Cardiac muscle cell (in vitro differentiated cells and primary cell): ENCODE results near the gene NCLN. TPM values are rescaled to one million over a fixed set of nuclear protein-coding genes. Genes with fewer than 3 reads are reported as not detected.

Experiments used
- DNase-seq, 2 donors: peaks; one replicate each; pipeline versions ENCODE4 v3.0.0 to v3.0.0-alpha.2; 2010 to 2017; ENCODE audit warnings: low read depth in 1 of 2, low spot score in 1 of 2
- H3K27ac ChIP-seq: fragments of 200-600 bp; sonication (generic); 2 replicates; pipeline ENCODE4 v1.5.1; 2016
- H3K27me3 ChIP-seq: fragments of 200-600 bp; sonication (generic); 2 replicates; pipeline ENCODE4 v1.6.0; 2016; ENCODE audit warnings: control low read depth
- H3K36me3 ChIP-seq: fragments of 200-600 bp; sonication (generic); 2 replicates; pipeline ENCODE4 v1.5.1; 2016; ENCODE audit warnings: control low read depth
- H3K4me1 ChIP-seq: fragments of 200-600 bp; sonication (generic); 2 replicates; pipeline ENCODE4 v1.8.1; 2017; ENCODE audit warnings: low read depth, mild to moderate bottlenecking, mixed run types
- H3K4me3 ChIP-seq: fragments of 200-600 bp; sonication (generic); 2 replicates; pipeline ENCODE4 v1.5.1; 2016; ENCODE audit warnings: mild to moderate bottlenecking
- H3K9me3 ChIP-seq: fragments of 200-600 bp; sonication (generic); 2 replicates; pipeline ENCODE4 v1.5.1; 2017; ENCODE audit warnings: low read depth, mild to moderate bottlenecking, control low read depth
- CTCF ChIP-seq: IDR thresholded peaks from 2 replicates; pipeline ENCODE4 v1.5.1; 2012; ENCODE audit warnings: low read depth, mild to moderate bottlenecking, low read length
- polyA plus RNA-seq: library from polyadenylated mRNA; unstranded; fragments of >200 nt; fragmentation: Nextera tagmentation; extraction: Ambion mirVana; gene quantifications from 2 replicates; pipeline ENCODE4 v1.2.1, GENCODE V29; 2016
- total RNA-seq: library from RNA; depleted of rRNA; stranded (reverse); fragments of >200 nt; gene quantifications from 2 replicates; pipeline ENCODE4 v1.2.3, GENCODE V29; 2016

NCLN gene
- total and polyA plus RNA-seq, 2 experiments from 2014 or later: 30.6 to 55.7 TPM

DNA sequence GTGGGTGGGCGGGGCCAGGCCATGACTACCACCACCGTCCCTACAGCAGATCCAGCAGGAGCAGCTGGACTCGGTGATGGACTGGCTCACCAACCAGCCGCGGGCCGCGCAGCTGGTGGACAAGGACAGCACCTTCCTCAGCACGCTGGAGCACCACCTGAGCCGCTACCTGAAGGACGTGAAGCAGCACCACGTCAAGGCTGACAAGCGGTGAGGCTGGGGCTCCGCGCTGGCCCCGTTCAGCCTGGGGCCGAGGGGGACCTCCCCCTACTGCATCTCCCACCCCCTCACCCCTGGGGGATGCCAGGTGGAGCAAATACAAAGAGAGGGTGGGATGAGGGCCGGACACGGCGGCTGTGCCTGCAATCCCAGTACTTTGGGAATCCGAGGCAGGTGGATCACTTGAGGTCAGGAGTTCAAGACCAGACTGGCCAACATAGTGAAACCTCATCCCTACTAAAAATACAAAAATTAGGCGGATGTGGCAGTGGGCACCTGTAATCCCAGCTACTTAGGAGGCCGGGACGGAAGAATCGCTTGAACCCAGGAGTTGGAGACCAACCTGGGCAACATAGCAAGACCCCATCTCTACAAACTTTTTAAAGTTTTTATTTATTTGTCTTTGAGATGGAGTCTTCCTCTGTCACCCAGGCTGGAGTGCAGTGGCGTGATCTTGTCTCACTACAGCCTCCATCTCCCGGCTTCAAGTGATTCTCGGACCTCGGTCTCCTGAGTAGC is 20.7 kb downstream of the NCLN start:
- Histone ChIP-seq H3K36me3 (peaks cover 4% of the 10 kb centered on the region), H3K4me3 (no peak overlapping the region), H3K27me3 (no peaks in the 10 kb centered on the region), H3K9me3 (no peaks in the 10 kb centered on the region), H3K4me1 (no peaks in the 10 kb centered on the region), H3K27ac (no peak overlapping the region)
- TF ChIP-seq CTCF: no peak
- DNase-seq: no peak

DNA sequence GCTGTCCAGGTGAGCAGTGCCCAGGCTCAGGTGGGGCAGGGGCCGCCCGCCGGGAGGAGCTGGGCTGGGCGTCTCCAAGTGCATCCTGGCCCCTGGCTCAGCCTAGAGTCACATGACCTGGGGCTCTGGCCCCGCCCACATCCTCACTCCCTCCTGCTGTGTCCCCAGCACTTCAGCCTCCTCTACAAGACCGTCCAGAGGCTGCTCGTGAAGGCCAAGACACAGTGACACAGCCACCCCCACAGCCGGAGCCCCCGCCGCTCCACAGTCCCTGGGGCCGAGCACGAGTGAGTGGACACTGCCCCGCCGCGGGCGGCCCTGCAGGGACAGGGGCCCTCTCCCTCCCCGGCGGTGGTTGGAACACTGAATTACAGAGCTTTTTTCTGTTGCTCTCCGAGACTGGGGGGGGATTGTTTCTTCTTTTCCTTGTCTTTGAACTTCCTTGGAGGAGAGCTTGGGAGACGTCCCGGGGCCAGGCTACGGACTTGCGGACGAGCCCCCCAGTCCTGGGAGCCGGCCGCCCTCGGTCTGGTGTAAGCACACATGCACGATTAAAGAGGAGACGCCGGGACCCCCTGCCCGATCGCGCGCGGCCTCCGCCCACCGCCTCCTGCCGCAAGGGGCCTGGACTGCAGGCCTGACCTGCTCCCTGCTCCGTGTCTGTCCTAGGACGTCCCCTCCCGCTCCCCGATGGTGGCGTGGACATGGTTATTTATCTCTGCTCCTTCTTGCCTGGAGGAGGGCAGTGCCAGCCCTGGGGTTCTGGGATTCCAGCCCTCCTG is 21.9 kb downstream of the NCLN start:
- no peak overlapping the region for H3K4me3 ChIP-seq
- no peak for TF ChIP-seq CTCF
- DNase-seq: no peak
- no peaks in the 10 kb centered on the region for H3K9me3 ChIP-seq
- H3K36me3 ChIP-seq: peaks cover 4% of the 10 kb centered on the region
- no peaks in the 10 kb centered on the region for H3K4me1 ChIP-seq
- no peaks in the 10 kb centered on the region for H3K27me3 ChIP-seq
- no peak overlapping the region for H3K27ac ChIP-seq

- no peaks in the 10 kb centered on the region for H3K9me3 ChIP-seq
- no peak overlapping the region for H3K27ac ChIP-seq
- DNase-seq: no peak
- H3K27me3 ChIP-seq: no peaks in the 10 kb centered on the region
- no peak overlapping the region for H3K4me3 ChIP-seq
- no peak for TF ChIP-seq CTCF
- H3K36me3 ChIP-seq: peaks cover 4% of the 10 kb centered on the region
- H3K4me1 ChIP-seq: no peaks in the 10 kb centered on the region
These were observed 22.8 kb downstream of the NCLN start for GRCh38 chr19:3208317-3209207.

DNA sequence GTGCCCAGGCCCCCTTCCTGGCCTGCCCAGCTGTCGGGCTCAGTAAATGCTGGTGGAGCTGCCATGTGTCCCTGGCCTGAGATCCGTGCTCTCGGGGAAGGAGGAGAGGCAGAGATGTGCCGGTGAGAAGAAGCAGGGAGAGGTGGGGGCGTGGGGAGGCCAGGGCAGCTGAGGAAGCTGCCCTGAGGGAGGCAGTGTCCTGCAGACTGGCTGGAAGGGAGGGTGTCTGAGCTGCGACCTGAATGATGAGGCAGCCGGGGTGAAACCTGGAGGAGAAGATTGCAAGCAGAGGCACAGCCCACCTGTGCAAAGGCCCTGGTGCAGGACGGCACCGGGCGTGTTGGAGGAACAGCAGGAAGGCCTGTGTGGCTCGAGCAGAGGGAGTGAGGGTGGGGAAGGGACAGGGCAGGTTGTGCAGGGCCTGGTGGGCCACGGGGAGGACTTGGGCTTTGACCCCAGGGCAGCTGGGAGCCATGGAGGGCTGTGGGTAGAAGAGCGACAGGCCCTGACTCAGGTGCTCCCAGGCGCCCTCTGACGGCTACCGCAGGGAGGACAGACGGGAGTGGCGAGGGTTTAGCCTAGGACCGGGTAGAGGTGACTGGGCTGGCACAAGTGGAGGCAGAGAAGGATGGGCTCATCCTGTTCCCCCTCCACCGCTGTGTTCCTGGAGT is 24.8 kb downstream of the NCLN start:
- Histone ChIP-seq H3K9me3 (no peaks in the 10 kb centered on the region), H3K27ac (no peak overlapping the region), H3K36me3 (peaks cover 4% of the 10 kb centered on the region), H3K27me3 (no peaks in the 10 kb centered on the region), H3K4me1 (no peaks in the 10 kb centered on the region), H3K4me3 (no peak overlapping the region)
- peak; percentile 35 to 46 for DNase-seq
- TF ChIP-seq CTCF: peak; percentile 68

- H3K27me3 ChIP-seq: no peaks in the 10 kb centered on the region
- no peaks in the 10 kb centered on the region for H3K9me3 ChIP-seq
- peaks cover 4% of the 10 kb centered on the region for H3K36me3 ChIP-seq
- TF ChIP-seq CTCF: no peak
- H3K4me3 ChIP-seq: no peak overlapping the region
- no peak for DNase-seq
- H3K27ac ChIP-seq: no peak overlapping the region
- H3K4me1 ChIP-seq: no peaks in the 10 kb centered on the region
These were observed 25.5 kb downstream of the NCLN start for GRCh38 chr19:3211191-3211590.
